SW480 (cell line): Measurements from ENCODE around the gene IL10.

Source experiments
- DNase-seq: peaks from one replicate; pipeline ENCODE4 v3.0.0-alpha.2; 2016; ENCODE audit warnings: low spot score

IL10 gene

GRCh38 chr1:206734499-206735142 lies 37.7 kb downstream of the IL10 start:
- peak; percentile 38 for DNase-seq

- DNase-seq: no peak
These were observed 39.3 kb downstream of the IL10 start for GRCh38 chr1:206732992-206733391.

GRCh38 chr1:206732508-206732907 lies 39.8 kb downstream of the IL10 start:
- DNase-seq: no peak

GRCh38 chr1:206729507-206729906 lies 42.8 kb downstream of the IL10 start:
- no peak for DNase-seq

- DNase-seq: no peak
These were observed 43.2 kb downstream of the IL10 start for GRCh38 chr1:206729050-206729449.

- DNase-seq: no peak
These were observed 43.7 kb downstream of the IL10 start for GRCh38 chr1:206728697-206728987.

- no peak for DNase-seq
These were observed 44.2 kb downstream of the IL10 start for GRCh38 chr1:206727981-206728696.

- DNase-seq: peak; percentile 50
These were observed 47.0 kb downstream of the IL10 start for GRCh38 chr1:206725109-206725963.

GRCh38 chr1:206723805-206724472 lies 48.4 kb downstream of the IL10 start:
- no peak for DNase-seq

GRCh38 chr1:206723462-206723804 lies 48.9 kb downstream of the IL10 start:
- no peak for DNase-seq

- DNase-seq: no peak
These were observed 49.4 kb downstream of the IL10 start for GRCh38 chr1:206722751-206723461.

GRCh38 chr1:206721454-206721853 lies 50.8 kb downstream of the IL10 start:
- no peak for DNase-seq

GRCh38 chr1:206719169-206719839 lies 53.0 kb downstream of the IL10 start:
- no peak for DNase-seq

GRCh38 chr1:206717674-206717989 lies 54.7 kb downstream of the IL10 start:
- DNase-seq: no peak
